Gastrocnemius medialis (tissue), 4 donors: ENCODE measurements around the gene OS9. TPM values are rescaled to one million over a fixed set of nuclear protein-coding genes. Genes with fewer than 3 reads are reported as not detected.

Source experiments
- ATAC-seq, 2 donors: fragments of 150-250 bp; one replicate each; pipeline ENCODE4 v1.9.1; 2016
- DNase-seq, 2 donors: peaks; one replicate each; pipeline ENCODE4 v3.0.0-alpha.2; 2019
- H3K27ac ChIP-seq, 4 donors: fragments of 200-600 bp; sonication (generic); 1 replicate in 1 of 4; 2 replicates in 3 of 4; pipeline ENCODE4 v1.5.1; 2016 to 2018; ENCODE audit warnings: mild to moderate bottlenecking in 2 of 4, moderate library complexity in 1 of 4
- H3K27me3 ChIP-seq, 3 donors: fragments of 200-600 bp; sonication (generic) in 2 of 3; 1 replicate in 1 of 3; 2 replicates in 2 of 3; pipeline versions ENCODE4 v1.5.1 to v1.6.0; 2016 to 2019; ENCODE audit warnings: mild to moderate bottlenecking in 1 of 3, moderate library complexity in 1 of 3
- H3K36me3 ChIP-seq, 2 donors: fragments of 200-600 bp; sonication (generic) in 1 of 2; one replicate each; pipeline ENCODE4 v1.5.1; 2017 to 2018
- H3K4me1 ChIP-seq, 2 donors: fragments of 200-600 bp; sonication (generic) in 1 of 2; one replicate each; pipeline ENCODE4 v1.5.1; 2016 to 2017; ENCODE audit warnings: mild to moderate bottlenecking in 2 of 2
- H3K4me3 ChIP-seq, 4 donors: fragments of 200-600 bp; sonication (generic) in 3 of 4; 1 replicate in 1 of 4; 2 replicates in 3 of 4; pipeline ENCODE4 v1.5.1; 2016 to 2019; ENCODE audit warnings: mild to moderate bottlenecking in 2 of 4
- H3K9me3 ChIP-seq, 3 donors: fragments of 200-600 bp; sonication (generic) in 2 of 3; 1 replicate in 1 of 3; 2 replicates in 2 of 3; pipeline ENCODE4 v1.5.1; 2016 to 2019
- POLR2A ChIP-seq, 2 donors: fragments of 450-650 bp; IDR thresholded peaks; one replicate each; pipeline ENCODE4 v1.6.1; 2017; ENCODE audit warnings: antibody characterized with exemption in 2 of 2, mild to moderate bottlenecking in 2 of 2, moderate library complexity in 2 of 2
- in situ Hi-C, 4 donors: fragments of 200-750 bp; cut with MboI; loops; one replicate each; pipeline versions ENCODE4 v1.15.0 to v1.8.0; 2017; ENCODE audit warnings: low sequenced_read_pairs in 4 of 4
- intact Hi-C: fragments of 100-400 bp; cut with DNase I; formaldehyde crosslinking; loops from one replicate; pipeline ENCODE4 v1.15.1; 2023; ENCODE audit warnings: low total_unique reads
- total RNA-seq, 4 donors: library from RNA; depleted of rRNA; stranded (reverse); fragments of >200 nt; gene quantifications; one replicate each; pipeline versions ENCODE4 v1.1.0 to v1.2.3, GENCODE V29; 2016
- TF ChIP-seq, protein P1 (sequence below), 5 experiments: fragments of 450-650 bp in 3 of 5; fragments of 200-600 bp in 2 of 5; sonication (generic) in 2 of 5; IDR thresholded peaks in 4 of 5; conservative IDR thresholded peaks in 1 of 5; 1 replicate in 4 of 5; 2 replicates in 1 of 5; pipeline ENCODE4 v1.5.1; 2016 to 2019; ENCODE audit warnings: antibody characterized with exemption in 5 of 5, mild to moderate bottlenecking in 3 of 5, moderate library complexity in 3 of 5

OS9 gene
- total RNA-seq, 4 donors from 2014 or later = 77.0 to 152 (median 106) TPM

DNA sequence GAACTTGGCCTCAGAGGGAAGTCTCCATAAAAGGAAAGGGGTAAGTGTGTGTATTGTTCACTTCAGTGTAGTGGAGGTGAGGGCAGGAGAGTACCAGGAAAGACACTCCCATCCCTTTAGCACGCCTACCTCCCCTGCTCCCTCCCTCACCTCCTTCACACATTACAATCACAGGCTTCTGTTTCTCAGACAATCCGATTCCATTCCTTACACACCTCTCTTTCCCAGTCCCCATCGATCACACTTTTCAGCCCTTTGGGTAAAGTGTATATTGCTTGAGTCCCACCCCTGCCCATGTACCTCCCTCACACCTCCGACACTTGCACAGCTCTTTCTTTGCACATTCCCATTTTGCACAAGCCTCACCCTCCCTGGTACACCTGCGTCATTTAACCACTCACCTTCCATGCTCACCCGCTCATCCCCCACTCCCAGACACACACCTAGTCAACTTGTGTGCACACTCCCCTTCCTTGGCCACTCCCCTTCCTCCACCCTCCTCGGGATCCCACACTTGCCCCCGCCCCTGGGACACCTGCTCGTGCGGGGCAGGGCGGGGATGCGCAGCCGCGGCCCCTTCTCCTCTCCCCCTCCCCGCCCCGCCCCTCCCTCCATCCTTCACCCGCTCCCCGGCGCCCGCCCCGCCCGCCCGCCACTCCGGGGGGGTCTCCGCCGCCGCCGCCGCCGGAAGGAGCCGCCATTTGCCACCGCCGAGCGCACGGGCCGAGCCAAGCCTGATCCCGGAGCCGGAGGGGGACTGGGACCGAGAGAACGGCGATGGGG, 60.7 kb downstream of the OS9 start, which contains the start of gene MARCHF9:
Gene MARCHF9 (plus strand): TSS at position 693 of the 783 bp plus-strand sequence. CDS start 426 bp downstream, outside the sequence.
- intact Hi-C loops = no loop called here
- peaks cover 0 to 35% of the 10 kb centered on the region in 2 donors for H3K36me3 ChIP-seq
- peak in 1 of 2 donors; percentile 56 for DNase-seq
- peak within 1 kb of the TSS in 3 of 4 donors; percentile 16 to 49 (median 39) for H3K27ac ChIP-seq
- no peaks in the 10 kb centered on the region for H3K27me3 ChIP-seq
- no peak for ATAC-seq
- no peaks in the 10 kb centered on the region for H3K9me3 ChIP-seq
- TF ChIP-seq, protein P1, sequence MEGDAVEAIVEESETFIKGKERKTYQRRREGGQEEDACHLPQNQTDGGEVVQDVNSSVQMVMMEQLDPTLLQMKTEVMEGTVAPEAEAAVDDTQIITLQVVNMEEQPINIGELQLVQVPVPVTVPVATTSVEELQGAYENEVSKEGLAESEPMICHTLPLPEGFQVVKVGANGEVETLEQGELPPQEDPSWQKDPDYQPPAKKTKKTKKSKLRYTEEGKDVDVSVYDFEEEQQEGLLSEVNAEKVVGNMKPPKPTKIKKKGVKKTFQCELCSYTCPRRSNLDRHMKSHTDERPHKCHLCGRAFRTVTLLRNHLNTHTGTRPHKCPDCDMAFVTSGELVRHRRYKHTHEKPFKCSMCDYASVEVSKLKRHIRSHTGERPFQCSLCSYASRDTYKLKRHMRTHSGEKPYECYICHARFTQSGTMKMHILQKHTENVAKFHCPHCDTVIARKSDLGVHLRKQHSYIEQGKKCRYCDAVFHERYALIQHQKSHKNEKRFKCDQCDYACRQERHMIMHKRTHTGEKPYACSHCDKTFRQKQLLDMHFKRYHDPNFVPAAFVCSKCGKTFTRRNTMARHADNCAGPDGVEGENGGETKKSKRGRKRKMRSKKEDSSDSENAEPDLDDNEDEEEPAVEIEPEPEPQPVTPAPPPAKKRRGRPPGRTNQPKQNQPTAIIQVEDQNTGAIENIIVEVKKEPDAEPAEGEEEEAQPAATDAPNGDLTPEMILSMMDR (IDR thresholded peaks at IDR 0.05 in 4 of 5, conservative IDR thresholded peaks at IDR 0.05 in 1 of 5) = no peak
- no peak for TF ChIP-seq POLR2A (IDR thresholded peaks at IDR 0.05)
- in situ Hi-C loops = no loop called here
- peaks cover 23 to 27% of the 10 kb centered on the region in 2 donors for H3K4me1 ChIP-seq
- peak within 1 kb of the TSS; percentile 60 to 68 (median 66) for H3K4me3 ChIP-seq

DNA sequence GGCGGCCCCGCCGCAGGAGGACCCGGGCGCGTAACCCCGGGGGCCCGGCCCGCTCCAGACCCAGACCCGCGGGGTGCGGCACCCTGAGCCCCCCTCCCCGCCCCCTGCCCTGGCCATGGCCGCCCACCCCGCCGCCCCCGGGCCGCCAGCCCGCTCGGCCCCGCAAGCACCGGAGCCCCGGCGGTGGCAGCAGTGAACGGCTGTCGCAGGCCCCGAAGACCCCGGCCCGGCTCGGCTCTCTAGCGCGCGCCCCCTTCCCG, 61.2 kb downstream of the OS9 start:
- in situ Hi-C loops = no loop called here
- peaks cover 0 to 29% of the 10 kb centered on the region in 2 donors for H3K36me3 ChIP-seq
- H3K27ac ChIP-seq = peak overlapping the region in 3 of 4 donors; percentile 16 to 49 (median 39)
- peaks cover 23 to 27% of the 10 kb centered on the region in 2 donors for H3K4me1 ChIP-seq
- DNase-seq = no peak
- ATAC-seq = no peak
- intact Hi-C loops = no loop called here
- no peak for TF ChIP-seq POLR2A (IDR thresholded peaks at IDR 0.05)
- TF ChIP-seq, protein P1 (IDR thresholded peaks at IDR 0.05 in 4 of 5, conservative IDR thresholded peaks at IDR 0.05 in 1 of 5) = no peak
- H3K4me3 ChIP-seq = peak overlapping the region; percentile 60 to 68 (median 66)
- no peaks in the 10 kb centered on the region for H3K9me3 ChIP-seq
- H3K27me3 ChIP-seq = no peaks in the 10 kb centered on the region

DNA sequence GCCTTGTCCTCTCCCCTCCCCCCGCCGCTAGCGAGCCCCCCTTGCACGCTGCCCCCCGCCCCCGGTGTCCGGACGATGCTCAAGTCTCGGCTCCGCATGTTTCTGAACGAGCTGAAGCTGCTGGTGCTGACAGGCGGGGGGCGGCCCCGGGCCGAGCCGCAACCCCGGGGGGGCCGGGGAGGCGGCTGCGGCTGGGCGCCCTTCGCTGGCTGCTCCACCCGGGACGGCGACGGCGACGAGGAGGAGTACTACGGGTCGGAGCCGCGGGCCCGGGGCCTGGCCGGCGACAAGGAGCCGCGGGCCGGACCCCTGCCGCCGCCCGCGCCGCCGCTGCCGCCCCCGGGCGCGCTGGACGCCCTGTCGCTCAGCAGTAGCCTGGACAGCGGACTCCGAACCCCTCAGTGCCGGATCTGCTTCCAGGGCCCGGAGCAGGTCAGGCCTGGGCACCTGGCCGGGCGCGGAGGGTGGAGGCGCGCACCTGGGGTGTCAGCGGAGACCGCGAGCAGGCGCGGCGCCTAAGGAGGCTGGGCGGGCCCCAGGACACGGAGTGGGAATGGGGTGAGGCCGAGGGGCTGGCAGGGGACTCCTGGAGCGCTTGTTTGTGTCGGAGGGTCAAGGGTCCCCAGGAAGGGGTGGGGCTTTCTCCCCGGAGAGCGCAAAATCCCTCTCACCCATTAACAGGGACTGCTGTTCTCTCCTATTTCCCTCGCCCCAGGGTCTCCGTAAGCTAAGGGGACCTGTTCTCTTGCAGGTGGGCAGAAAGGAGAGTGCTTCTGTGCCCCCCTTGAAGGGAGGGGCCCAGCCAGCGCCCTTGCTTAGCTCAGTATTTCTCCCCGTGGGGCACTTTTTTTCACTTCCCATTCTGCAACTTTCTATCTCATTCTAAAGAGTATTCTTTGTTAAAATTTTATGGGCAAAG, 61.8 kb downstream of the OS9 start:
- peak overlapping the region in 3 of 4 donors; percentile 16 to 49 (median 39) for H3K27ac ChIP-seq
- H3K4me1 ChIP-seq = peaks cover 22 to 27% of the 10 kb centered on the region in 2 donors
- peak overlapping the region; percentile 60 to 68 (median 66) for H3K4me3 ChIP-seq
- no peaks in the 10 kb centered on the region for H3K27me3 ChIP-seq
- no peak for DNase-seq
- H3K36me3 ChIP-seq = peaks cover 0 to 23% of the 10 kb centered on the region in 2 donors
- in situ Hi-C loops = no loop called here
- no peak for ATAC-seq
- no peak for TF ChIP-seq POLR2A (IDR thresholded peaks at IDR 0.05)
- intact Hi-C loops = no loop called here
- H3K9me3 ChIP-seq = no peaks in the 10 kb centered on the region

DNA sequence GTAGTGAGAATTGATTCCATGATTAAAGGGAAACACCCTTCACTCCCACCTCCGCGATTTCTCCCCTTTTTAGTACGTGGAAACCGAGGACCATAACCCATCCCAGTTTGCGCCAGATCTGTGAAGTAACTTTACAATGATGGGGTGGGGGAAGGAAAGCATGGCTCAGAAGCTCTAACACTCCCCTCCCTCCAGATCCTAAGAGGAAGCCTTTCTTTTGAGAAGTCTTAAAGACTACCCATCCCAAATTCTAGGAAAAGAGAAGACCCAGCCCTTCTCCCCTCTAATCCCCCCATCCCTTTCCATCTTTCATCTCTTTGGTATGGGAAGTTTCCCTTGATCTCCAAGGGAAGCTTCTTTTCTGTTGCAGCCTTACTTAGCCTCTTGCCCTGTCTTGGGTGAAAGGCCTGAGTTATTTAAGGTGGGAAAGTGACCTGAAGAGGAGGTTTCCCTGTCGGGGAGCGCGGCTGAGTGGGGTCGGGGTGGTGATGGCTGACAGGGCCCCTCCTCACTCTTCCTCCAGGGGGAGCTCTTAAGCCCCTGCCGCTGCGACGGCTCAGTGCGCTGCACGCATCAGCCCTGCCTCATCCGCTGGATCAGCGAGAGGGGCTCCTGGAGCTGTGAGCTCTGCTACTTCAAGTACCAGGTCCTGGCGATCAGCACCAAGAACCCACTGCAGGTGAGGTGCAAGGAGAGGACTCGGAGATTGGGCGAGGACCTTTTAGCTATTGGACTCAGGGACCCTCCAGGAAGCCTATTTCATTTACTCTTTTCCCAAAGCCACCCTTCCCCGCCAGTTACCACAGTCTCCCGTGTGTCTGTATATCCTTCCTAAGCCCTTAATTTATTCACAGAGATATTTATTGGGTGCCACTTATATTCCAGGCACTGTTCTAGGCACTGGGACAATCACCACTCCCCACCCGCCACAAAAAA, 62.7 kb downstream of the OS9 start:
- no peak for DNase-seq
- peak overlapping the region; percentile 60 to 68 (median 66) for H3K4me3 ChIP-seq
- TF ChIP-seq, protein P1 (IDR thresholded peaks at IDR 0.05 in 4 of 5, conservative IDR thresholded peaks at IDR 0.05 in 1 of 5) = peak in 3 of 5 experiments; percentile 24 to 50 (median 30)
- no peak for TF ChIP-seq POLR2A (IDR thresholded peaks at IDR 0.05)

More for the DNA sequence above, 62.7 kb downstream of the OS9 start:
- in situ Hi-C loops (no loop called here), intact Hi-C loops (no loop called here)
- peaks cover 13 to 18% of the 10 kb centered on the region in 2 donors for H3K4me1 ChIP-seq
- H3K27me3 ChIP-seq = peaks cover 0 to 7% (median 0%) of the 10 kb centered on the region in 3 donors
- H3K9me3 ChIP-seq = no peaks in the 10 kb centered on the region
- peaks cover 0 to 21% of the 10 kb centered on the region in 2 donors for H3K36me3 ChIP-seq
- ATAC-seq = no peak
- no peak overlapping the region for H3K27ac ChIP-seq
